Stomach (tissue), 9 donors: ENCODE measurements around the gene NPFF. TPM values are rescaled to one million over a fixed set of nuclear protein-coding genes. Genes with fewer than 3 reads are reported as not detected.

Experiments
- DNase-seq, 2 donors: peaks; one replicate each; pipeline versions ENCODE4 v3.0.0 to v3.0.0-alpha.2; 2013 to 2019
- H3K27ac ChIP-seq, 5 donors: fragments of 200-600 bp in 4 of 5; sonication (generic) in 4 of 5; one replicate each; pipeline ENCODE4 v1.5.1; 2013 to 2019; ENCODE audit warnings: mild to moderate bottlenecking in 1 of 5, moderate library complexity in 1 of 5
- H3K27me3 ChIP-seq, 3 donors: fragments of 200-600 bp; sonication (generic); one replicate each; pipeline ENCODE4 v1.5.1; 2017 to 2019; ENCODE audit warnings: mixed run types in 1 of 3
- H3K36me3 ChIP-seq, 4 donors: fragments of 200-600 bp; sonication (generic); 1 replicate in 3 of 4; 2 replicates in 1 of 4; pipeline ENCODE4 v1.5.1; 2016 to 2019
- H3K4me1 ChIP-seq, 4 donors: fragments of 200-600 bp; sonication (generic); one replicate each; pipeline ENCODE4 v1.5.1; 2016 to 2019
- H3K4me3 ChIP-seq, 4 donors: fragments of 200-600 bp; sonication (generic) in 3 of 4; one replicate each; pipeline ENCODE4 v1.5.1; 2016 to 2019; ENCODE audit warnings: mild to moderate bottlenecking in 1 of 4
- H3K9me3 ChIP-seq, 4 donors: fragments of 200-600 bp; sonication (generic); one replicate each; pipeline ENCODE4 v1.5.1; 2016 to 2019
- EP300 ChIP-seq: sonication (generic); formaldehyde crosslinking; IDR thresholded peaks from one replicate; pipeline ENCODE4 v1.6.1; 2017; ENCODE audit warnings: antibody characterized with exemption
- POLR2A ChIP-seq, 4 donors: fragments of 450-650 bp; IDR thresholded peaks; one replicate each; pipeline ENCODE4 v1.6.1; 2016; ENCODE audit warnings: antibody characterized with exemption in 4 of 4, control low read depth in 2 of 4, mild to moderate bottlenecking in 1 of 4, moderate library complexity in 1 of 4
- POLR2AphosphoS5 ChIP-seq, 3 donors: sonication (generic); formaldehyde crosslinking; IDR thresholded peaks; one replicate each; pipeline ENCODE4 v1.6.1; 2016; ENCODE audit warnings: antibody characterized with exemption in 3 of 3
- WGBS, 5 donors: extraction: QIAGEN DNeasy Blood & Tissue Kit in 3 of 5; methylation state at CpG; one replicate each; pipeline versions ENCODE4 v1.1.5 to v1.1.7; 2013 to 2018; 5-methylcytosine and 5-hydroxymethylcytosine counted together
- intact Hi-C: fragments of 100-400 bp; cut with DNase I; formaldehyde crosslinking; loops from one replicate; pipeline ENCODE4 v1.15.1; 2023; ENCODE audit warnings: low total_unique reads
- polyA plus RNA-seq, 3 donors: library from polyadenylated mRNA; stranded (reverse); fragments of 200-250 nt; gene quantifications; one replicate each; pipeline ENCODE4 v1.2.3, GENCODE V29; 2013
- total RNA-seq, 5 donors: library from RNA; depleted of rRNA; stranded (reverse); fragments of >200 nt; gene quantifications; one replicate each; pipeline versions ENCODE4 v1.1.0 to v1.2.3, GENCODE V29; 2014 to 2016
- TF ChIP-seq, protein P1 (sequence below), 7 experiments: fragments of 450-650 bp in 4 of 7; fragments of 200-600 bp in 3 of 7; sonication (generic) in 3 of 7; IDR thresholded peaks; one replicate each; pipeline ENCODE4 v1.5.1; 2016 to 2019; ENCODE audit warnings: antibody characterized with exemption in 7 of 7, control low read depth in 2 of 7, mild to moderate bottlenecking in 1 of 7
- donor health status: healthy with polysubstance abuse.
- donor health status: Bipolar disorder and iron deficiency.
- donor health status: healthy.

Gene NPFF
- total and polyA plus RNA-seq, 8 donors = not detected

DNA sequence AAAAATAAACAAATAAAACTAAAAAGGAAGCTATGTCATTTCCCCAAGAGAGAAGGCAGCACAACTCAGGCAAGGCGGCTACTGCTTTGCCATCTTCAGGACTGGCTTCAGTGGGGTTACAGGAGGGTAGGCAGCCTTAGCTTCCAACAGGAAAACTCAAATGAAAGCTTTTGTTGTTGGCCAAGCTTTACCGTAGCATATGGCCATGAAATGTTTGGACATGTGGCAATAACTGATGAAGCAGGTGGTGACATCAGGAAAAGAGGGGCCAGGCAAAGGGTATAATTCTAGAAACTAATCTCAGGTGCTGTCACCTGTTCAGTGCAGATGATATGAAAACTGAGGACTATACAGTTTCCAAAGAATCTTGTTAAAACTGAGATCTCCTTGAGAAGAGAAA is 22.8 kb upstream of the NPFF start:
- Histone ChIP-seq H3K27me3 (no peaks in the 10 kb centered on the region), H3K9me3 (no peaks in the 10 kb centered on the region), H3K4me3 (no peak overlapping the region), H3K27ac (no peak overlapping the region), H3K4me1 (no peaks in the 10 kb centered on the region), H3K36me3 (peaks cover 69 to 100% (median 100%) of the 10 kb centered on the region in 4 donors)
- 82 to 94% (median 92%) methylated on average over 2 of the region's 2 CpGs for WGBS, 5 donors
- TF ChIP-seq POLR2A (IDR thresholded peaks at IDR 0.05) (no peak), POLR2AphosphoS5 (IDR thresholded peaks at IDR 0.05) (no peak), EP300 (no peak)
- TF ChIP-seq, protein P1, sequence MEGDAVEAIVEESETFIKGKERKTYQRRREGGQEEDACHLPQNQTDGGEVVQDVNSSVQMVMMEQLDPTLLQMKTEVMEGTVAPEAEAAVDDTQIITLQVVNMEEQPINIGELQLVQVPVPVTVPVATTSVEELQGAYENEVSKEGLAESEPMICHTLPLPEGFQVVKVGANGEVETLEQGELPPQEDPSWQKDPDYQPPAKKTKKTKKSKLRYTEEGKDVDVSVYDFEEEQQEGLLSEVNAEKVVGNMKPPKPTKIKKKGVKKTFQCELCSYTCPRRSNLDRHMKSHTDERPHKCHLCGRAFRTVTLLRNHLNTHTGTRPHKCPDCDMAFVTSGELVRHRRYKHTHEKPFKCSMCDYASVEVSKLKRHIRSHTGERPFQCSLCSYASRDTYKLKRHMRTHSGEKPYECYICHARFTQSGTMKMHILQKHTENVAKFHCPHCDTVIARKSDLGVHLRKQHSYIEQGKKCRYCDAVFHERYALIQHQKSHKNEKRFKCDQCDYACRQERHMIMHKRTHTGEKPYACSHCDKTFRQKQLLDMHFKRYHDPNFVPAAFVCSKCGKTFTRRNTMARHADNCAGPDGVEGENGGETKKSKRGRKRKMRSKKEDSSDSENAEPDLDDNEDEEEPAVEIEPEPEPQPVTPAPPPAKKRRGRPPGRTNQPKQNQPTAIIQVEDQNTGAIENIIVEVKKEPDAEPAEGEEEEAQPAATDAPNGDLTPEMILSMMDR (IDR thresholded peaks at IDR 0.05) = no peak
- intact Hi-C loops = no loop called here
- no peak for DNase-seq

GRCh38 chr12:53524476-53524875 is 17.2 kb upstream of the NPFF start:
- Histone ChIP-seq H3K4me3 (no peak overlapping the region), H3K27me3 (no peaks in the 10 kb centered on the region), H3K4me1 (no peaks in the 10 kb centered on the region), H3K9me3 (no peaks in the 10 kb centered on the region), H3K36me3 (peaks cover 68 to 100% (median 100%) of the 10 kb centered on the region in 4 donors), H3K27ac (no peak overlapping the region)
- DNase-seq = no peak
- intact Hi-C loops = no loop called here
- TF ChIP-seq, protein P1 (IDR thresholded peaks at IDR 0.05) = no peak
- TF ChIP-seq EP300 (no peak), POLR2A (IDR thresholded peaks at IDR 0.05) (no peak), POLR2AphosphoS5 (IDR thresholded peaks at IDR 0.05) (no peak)
- 94 to 98% (median 97%) methylated on average over 13 of the region's 13 CpGs for WGBS, 5 donors

GRCh38 chr12:53523131-53523530 is 15.8 kb upstream of the NPFF start:
- intact Hi-C loops = no loop called here
- Histone ChIP-seq H3K27ac (no peak overlapping the region), H3K4me1 (no peaks in the 10 kb centered on the region), H3K9me3 (no peaks in the 10 kb centered on the region), H3K27me3 (no peaks in the 10 kb centered on the region), H3K36me3 (peaks cover 77 to 100% (median 100%) of the 10 kb centered on the region in 4 donors), H3K4me3 (no peak overlapping the region)
- TF ChIP-seq EP300 (no peak), POLR2A (IDR thresholded peaks at IDR 0.05) (no peak), POLR2AphosphoS5 (IDR thresholded peaks at IDR 0.05) (no peak)
- TF ChIP-seq, protein P1 (IDR thresholded peaks at IDR 0.05) = no peak
- WGBS, 5 donors = 93 to 100% (median 94%) methylated on average over 3 of the region's 3 CpGs
- no peak for DNase-seq

GRCh38 chr12:53518381-53518780 is 11.1 kb upstream of the NPFF start:
- Histone ChIP-seq H3K4me3 (no peak overlapping the region), H3K27ac (no peak overlapping the region), H3K36me3 (peaks cover 83 to 100% (median 100%) of the 10 kb centered on the region in 4 donors), H3K4me1 (no peaks in the 10 kb centered on the region), H3K27me3 (no peaks in the 10 kb centered on the region), H3K9me3 (no peaks in the 10 kb centered on the region)
- intact Hi-C loops = loop anchor here (10.0 kb wide), 1 partner anchor 54 kb away; no protein-coding TSS in a partner anchor
- WGBS, 5 donors = 68 to 83% (median 78%) methylated on average over 5 of the region's 5 CpGs
- no peak for TF ChIP-seq EP300
- TF ChIP-seq, protein P1 (IDR thresholded peaks at IDR 0.05) = no peak
- TF ChIP-seq POLR2AphosphoS5 (IDR thresholded peaks at IDR 0.05) = no peak
- TF ChIP-seq POLR2A (IDR thresholded peaks at IDR 0.05) = no peak
- DNase-seq = no peak
